A549 (cell line): ENCODE results near the gene PEA15. TPM values are rescaled to one million over a fixed set of nuclear protein-coding genes. Genes with fewer than 3 reads are reported as not detected.

ENCODE experiments used
- ATAC-seq, 2 experiments: fragments of 200-7000 bp in 1 of 2; fragments of >200 bp in 1 of 2; cut with Nextera tagmentation in 1 of 2; cut with Tn5 transposase in 1 of 2; 3 replicates each; pipeline versions ENCODE4 v1.8.0 to v1.9.1; 2018 to 2020; ENCODE audit warnings: mild to moderate bottlenecking in 1 of 2, moderate library complexity in 1 of 2
- CTCF ChIA-PET: fragments of 300-600 bp; sonication (Branson Sonifier 250); formaldehyde crosslinking; extraction: SDS; loops from one replicate; lab custom pipeline; 2021; ENCODE audit warnings: antibody characterized with exemption, inconsistent platforms; lab: Yijun Ruan, JAX
- POLR2A ChIA-PET: fragments of 350-600 bp; formaldehyde crosslinking; extraction: SDS; loops from one replicate; lab custom pipeline; 2021; ENCODE audit warnings: antibody characterized with exemption, inconsistent platforms; lab: Yijun Ruan, JAX
- DNase-seq, 2 experiments: peaks; one replicate each; pipeline versions ENCODE4 v3.0.0 to v3.0.0-alpha.2; 2011 to 2016; ENCODE audit warnings: low read depth in 1 of 2, low spot score in 1 of 2
- FAIRE-seq: peaks from 2 replicates; lab custom pipeline; 2011; peaks lifted over from hg19 to GRCh38; lab: Jason Lieb, UNC
- H3K27ac ChIP-seq, 2 experiments: fragments of >200 bp; sonication (Bioruptor Twin); formaldehyde crosslinking; 3 replicates each; pipeline ENCODE4 v1.5.1; 2016 to 2017
- H3K4me1 ChIP-seq: fragments of >200 bp; sonication (Bioruptor Twin); formaldehyde crosslinking; 3 replicates; pipeline ENCODE4 v1.6.1; 2016
- H3K4me2 ChIP-seq: fragments of >200 bp; sonication (Bioruptor Twin); formaldehyde crosslinking; 3 replicates; pipeline ENCODE4 v1.6.1; 2016
- H3K4me3 ChIP-seq: fragments of >200 bp; sonication (Bioruptor Twin); formaldehyde crosslinking; 3 replicates; pipeline ENCODE4 v1.5.1; 2016
- H3K9me3 ChIP-seq: fragments of >200 bp; sonication (Bioruptor Twin); formaldehyde crosslinking; 3 replicates; pipeline ENCODE4 v1.6.1; 2016
- CBX2 ChIP-seq: fragments of 200-600 bp; sonication (generic); IDR thresholded peaks from 2 replicates; pipeline ENCODE4 v1.6.1; 2016; ENCODE audit warnings: low read depth, mild to moderate bottlenecking, borderline replicate concordance
- CHD2 ChIP-seq: fragments of 150-350 bp; IDR thresholded peaks from 2 replicates; pipeline ENCODE4 v1.6.1; 2014; ENCODE audit warnings: low read length; ENCODE audit not compliant: partially characterized antibody
- E2F6 ChIP-seq: IDR thresholded peaks from 2 replicates; pipeline ENCODE4 v1.6.1; 2012; ENCODE audit warnings: low read depth, borderline replicate concordance
- EHF ChIP-seq: fragments of 250-450 bp; sonication (Bioruptor Pico); IDR thresholded peaks from 2 replicates; pipeline ENCODE4 v1.5.0; 2020; ENCODE audit warnings: mild to moderate bottlenecking
- ELK1 ChIP-seq: fragments of 150-350 bp; IDR thresholded peaks from 2 replicates; pipeline ENCODE4 v1.6.1; 2014; ENCODE audit warnings: low read depth, mild to moderate bottlenecking, low read length
- FOSL2 ChIP-seq, 2 experiments: fragments of 450-650 bp in 1 of 2; fragments of >200 bp in 1 of 2; sonication (Bioruptor Twin) in 1 of 2; formaldehyde crosslinking; IDR thresholded peaks; 2 replicates each; pipeline versions ENCODE4 v1.5.0 to v1.6.1; 2016 to 2020; ENCODE audit warnings: mild to moderate bottlenecking in 1 of 2, moderate library complexity in 1 of 2
- GATA3 ChIP-seq: IDR thresholded peaks from 2 replicates; pipeline ENCODE4 v1.6.1; 2012; ENCODE audit warnings: borderline replicate concordance
- HES2 ChIP-seq: fragments of >200 bp; sonication (Bioruptor Twin); formaldehyde crosslinking; IDR thresholded peaks from 2 replicates; pipeline ENCODE4 v1.6.1; 2016
- HMGXB4 ChIP-seq: fragments of 250-450 bp; sonication (Bioruptor Pico); IDR thresholded peaks from 2 replicates; pipeline ENCODE4 v1.5.0; 2021; ENCODE audit warnings: mild to moderate bottlenecking, moderate library complexity, borderline replicate concordance
- JUN ChIP-seq, 2 experiments: fragments of >200 bp; sonication (Bioruptor Twin); formaldehyde crosslinking; IDR thresholded peaks; 2 replicates in 1 of 2; 3 replicates in 1 of 2; pipeline ENCODE4 v1.6.1; 2016 to 2017
- JUNB ChIP-seq: fragments of >200 bp; sonication (Bioruptor Twin); formaldehyde crosslinking; IDR thresholded peaks from 2 replicates; pipeline ENCODE4 v1.6.1; 2016
- KDM1A ChIP-seq: fragments of 200-600 bp; sonication (generic); IDR thresholded peaks from 2 replicates; pipeline ENCODE4 v1.6.1; 2016; ENCODE audit warnings: low read depth, mild to moderate bottlenecking
- MAFK ChIP-seq: fragments of 450-650 bp; IDR thresholded peaks from 2 replicates; pipeline ENCODE4 v1.6.1; 2014; ENCODE audit not compliant: partially characterized antibody
- MAX ChIP-seq: IDR thresholded peaks from 2 replicates; pipeline ENCODE4 v1.6.1; 2012
- MYC ChIP-seq: IDR thresholded peaks from 2 replicates; pipeline ENCODE4 v1.6.1; 2012; ENCODE audit warnings: mild to moderate bottlenecking, inconsistent platforms, low read length, improper control_type of control experiment, borderline replicate concordance
- NFE2L2 ChIP-seq: fragments of 150-350 bp; conservative IDR thresholded peaks from 2 replicates; pipeline ENCODE4 v1.6.1; 2014; ENCODE audit warnings: low read length
- NPAS2 ChIP-seq: fragments of 250-450 bp; sonication (Bioruptor Pico); IDR thresholded peaks from 2 replicates; pipeline ENCODE4 v1.8.0; 2022; ENCODE audit warnings: mild to moderate bottlenecking, moderate library complexity, borderline replicate concordance
- PHF8 ChIP-seq: fragments of 200-600 bp; sonication (generic); IDR thresholded peaks from 2 replicates; pipeline ENCODE4 v1.6.1; 2016; ENCODE audit warnings: low read depth, mild to moderate bottlenecking, antibody characterized with exemption, moderate library complexity, borderline replicate concordance
- POLR2A ChIP-seq: IDR thresholded peaks from 2 replicates; pipeline ENCODE4 v1.6.1; 2012; ENCODE audit warnings: mild to moderate bottlenecking, low read length
- POLR2AphosphoS2 ChIP-seq: conservative IDR thresholded peaks from 2 replicates; pipeline ENCODE4 v1.6.1; 2012; ENCODE audit warnings: low read length, improper control_type of control experiment, inconsistent platforms
- RAD21 ChIP-seq, 2 experiments: fragments of >200 bp in 1 of 2; sonication (Bioruptor Twin) in 1 of 2; formaldehyde crosslinking in 1 of 2; IDR thresholded peaks in 1 of 2; conservative IDR thresholded peaks in 1 of 2; 2 replicates in 1 of 2; 3 replicates in 1 of 2; pipeline ENCODE4 v1.6.1; 2012 to 2018; ENCODE audit warnings: inconsistent platforms in 1 of 2
- RARB ChIP-seq: fragments of 250-450 bp; sonication (Bioruptor Pico); IDR thresholded peaks from 2 replicates; pipeline ENCODE4 v1.8.0; 2021; ENCODE audit warnings: mild to moderate bottlenecking, moderate library complexity
- RCOR1 ChIP-seq: fragments of 150-350 bp; IDR thresholded peaks from 2 replicates; pipeline ENCODE4 v1.6.1; 2014; ENCODE audit warnings: antibody characterized with exemption, low read length, low read depth
- REST ChIP-seq: fragments of 200-600 bp; sonication (generic); IDR thresholded peaks from 2 replicates; pipeline ENCODE4 v1.6.1; 2016; ENCODE audit warnings: antibody characterized with exemption, mild to moderate bottlenecking, moderate library complexity
- SMC3 ChIP-seq: fragments of >200 bp; sonication (Bioruptor Twin); formaldehyde crosslinking; IDR thresholded peaks from 3 replicates; pipeline ENCODE4 v1.6.1; 2018; ENCODE audit warnings: inconsistent platforms
- SREBF2 ChIP-seq: fragments of 450-650 bp; IDR thresholded peaks from 2 replicates; pipeline ENCODE4 v1.6.1; 2014; ENCODE audit warnings: mild to moderate bottlenecking, moderate library complexity
- TFCP2L1 ChIP-seq: fragments of 250-450 bp; sonication (Bioruptor Pico); IDR thresholded peaks from 2 replicates; pipeline ENCODE4 v1.5.0; 2021; ENCODE audit warnings: mild to moderate bottlenecking
- USF2 ChIP-seq: fragments of 450-650 bp; IDR thresholded peaks from 2 replicates; pipeline ENCODE4 v1.6.1; 2014; ENCODE audit warnings: antibody characterized with exemption
- ZFP36 ChIP-seq: fragments of 450-650 bp; IDR thresholded peaks from 2 replicates; pipeline ENCODE4 v1.6.1; 2014; ENCODE audit warnings: borderline replicate concordance; ENCODE audit not compliant: partially characterized antibody
- WGBS: methylation state at CpG from one replicate; pipeline ENCODE4 v1.1.6; 2017; ENCODE audit errors: missing lambda C conversion rate; 5-methylcytosine and 5-hydroxymethylcytosine counted together
- polyA minus RNA-seq: library from RNA; depleted of rRNA, polyadenylated mRNA; stranded (reverse); fragments of >200 nt; gene quantifications from 2 replicates; pipeline ENCODE4 v1.2.3, GENCODE V29; 2011; rRNA and poly(A)+ RNA removed
- polyA plus RNA-seq, 4 experiments: library from polyadenylated mRNA; depleted of rRNA in 3 of 4; stranded (reverse); fragments of >200 nt; fragmentation: RNase III in 1 of 4; extraction: RNeasy Plus Mini Kit Qiagen cat#74134 plus additional on column Dnase treatment in 1 of 4; gene quantifications; 2 replicates in 3 of 4; 3 replicates in 1 of 4; pipeline ENCODE4 v1.2.3, GENCODE V29; 2011 to 2017

The PEA15 gene
- 115 and 130 TPM in 2 replicates for polyA plus RNA-seq (2011; rRNA removed)
- 149 and 158 TPM in 2 replicates for polyA plus RNA-seq (2012; cell fraction: cytosol; rRNA removed)
- polyA plus RNA-seq (2012; cell fraction: nucleus; rRNA removed) = 53.6 and 58.6 TPM in 2 replicates
- 136 to 157 TPM (median 150 TPM) in 3 replicates for polyA plus RNA-seq (2017; fragmentation: RNase III; extraction: RNeasy Plus Mini Kit Qiagen cat#74134 plus additional on column Dnase treatment)
- 73.9 and 80.8 TPM in 2 replicates for polyA minus RNA-seq

- ChIA-PET POLR2A (no interaction called here), CTCF (interaction anchor here (1.1 to 7.6 kb wide), 8 partner anchors 8 to 103 kb away, joined by 3 to 86 read pairs (median 16); partner anchors contain the start of gene CASQ1)
- Histone ChIP-seq H3K9me3 (no peaks in the 10 kb centered on the region), H3K4me3 (peak within 1 kb of the TSS; percentile 88), H3K4me2 (peak within 1 kb of the TSS; percentile 98), H3K27ac (peak within 1 kb of the TSS; percentile 89 to 96), H3K4me1 (peaks cover 45% of the 10 kb centered on the region)
- FAIRE-seq (no peak), ATAC-seq (peak; percentile 72 to 81), DNase-seq (peak; percentile 60 to 87)
- 0% methylated on average over 8 of the region's 76 CpGs for WGBS
- no peak for TF ChIP-seq NFE2L2
- no peak for TF ChIP-seq ZFP36
- TF ChIP-seq PHF8 = 0 out of 2 replicates have a peak, but pooled peaks have one; percentile 35
- TF ChIP-seq MAFK = no peak
- no peak for TF ChIP-seq GATA3
- no peak for TF ChIP-seq RCOR1
- TF ChIP-seq EHF = no peak
- 0 out of 2 replicates have a peak, but pooled peaks have one; percentile 27 for TF ChIP-seq TFCP2L1
- TF ChIP-seq JUNB = no peak
- no peak for TF ChIP-seq FOSL2 (IDR thresholded peaks at IDR 0.05)
- TF ChIP-seq FOSL2 (CRISPR knock-in tag; IDR thresholded peaks at IDR 0.05) = no peak
- TF ChIP-seq E2F6 = 0 out of 2 replicates have a peak, but pooled peaks have one; percentile 38
- TF ChIP-seq RARB (CRISPR knock-in tag) = no peak
- TF ChIP-seq MYC = 0 out of 2 replicates have a peak, but pooled peaks have one; percentile 11
- TF ChIP-seq MAX = no peak
- no peak for TF ChIP-seq HMGXB4 (CRISPR knock-in tag)
- TF ChIP-seq ELK1 = no peak
- no peak for TF ChIP-seq USF2
- peak in 1 of 2 experiments; percentile 54; a peak in 2 of 5 replicates for TF ChIP-seq JUN (IDR thresholded peaks at IDR 0.05)
- no peak for TF ChIP-seq RAD21 (conservative IDR thresholded peaks at IDR 0.05 in 1 of 2, IDR thresholded peaks at IDR 0.05 in 1 of 2)
- TF ChIP-seq CBX2 = no peak
- TF ChIP-seq CHD2 = no peak
- no peak for TF ChIP-seq REST
- peak; percentile 20; the same call in 1 of the 2 replicates for TF ChIP-seq POLR2A
- no peak for TF ChIP-seq POLR2AphosphoS2
- no peak for TF ChIP-seq SMC3
- TF ChIP-seq KDM1A = no peak
- no peak for TF ChIP-seq SREBF2
- no peak for TF ChIP-seq HES2
- no peak for TF ChIP-seq NPAS2
These were observed at the start of gene PEA15 for GRCh38 chr1:160205242-160206035. Gene PEA15 (plus strand): TSS chr1:160205384. CDS start chr1:160211545, 6,161 bp downstream.
